GM10248 (cell line): ENCODE data around the gene CNOT1.

Source experiments
- CTCF ChIA-PET: fragments of 300-600 bp; sonication (Branson Sonifier 250); formaldehyde crosslinking; extraction: SDS; loops from one replicate; lab custom pipeline; 2021; ENCODE audit warnings: antibody characterized with exemption; lab: Yijun Ruan, JAX
- POLR2A ChIA-PET: fragments of 350-650 bp; sonication (Branson Sonifier 250); formaldehyde crosslinking; extraction: SDS; loops from one replicate; lab custom pipeline; 2020; ENCODE audit warnings: antibody characterized with exemption; lab: Yijun Ruan, JAX
- DNase-seq: peaks from one replicate; pipeline ENCODE4 v3.0.0; 2012; ENCODE audit errors: extremely low spot score
- TF ChIP-seq, protein P1 (sequence below): IDR thresholded peaks from 2 replicates; pipeline ENCODE4 v1.5.1; 2012; ENCODE audit warnings: mild to moderate bottlenecking, low read depth; ENCODE audit errors: extremely low read depth, missing control alignments, control extremely low read depth

The CNOT1 gene

DNA sequence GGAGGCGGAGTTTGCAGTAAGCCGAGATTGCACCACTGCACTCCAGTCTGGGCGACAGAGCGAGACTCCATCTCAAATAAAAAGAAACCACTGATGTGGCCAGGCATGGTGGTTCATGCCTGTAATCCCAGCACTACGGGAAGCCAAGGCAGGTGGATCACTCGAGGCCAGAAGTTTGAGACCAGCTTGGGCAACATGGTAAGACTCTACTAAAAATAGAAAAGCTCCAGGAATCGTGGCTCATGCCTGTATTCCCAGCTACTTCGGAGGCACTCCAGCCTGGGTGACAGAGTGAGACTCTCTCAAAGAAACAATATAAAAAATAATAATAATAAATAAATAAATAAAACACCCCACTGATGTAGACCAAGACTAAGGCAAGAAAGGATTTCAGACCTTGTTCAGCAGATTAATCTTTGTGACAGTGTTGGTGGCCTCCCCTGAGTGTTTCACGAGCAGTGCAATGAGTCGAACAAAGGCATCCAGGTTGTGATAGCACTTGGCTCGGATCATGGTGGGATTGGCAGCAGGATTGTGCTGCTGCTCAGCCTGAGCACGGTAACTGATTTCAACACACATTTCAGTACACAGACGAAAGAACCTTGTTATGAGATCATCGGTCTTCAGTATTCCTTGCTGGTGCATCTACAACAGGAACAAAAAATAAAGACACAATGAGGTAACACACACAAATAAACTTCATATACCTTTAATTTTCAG lies 95.7 kb downstream of the CNOT1 start:
- DNase-seq: no peak
- TF ChIP-seq, protein P1, sequence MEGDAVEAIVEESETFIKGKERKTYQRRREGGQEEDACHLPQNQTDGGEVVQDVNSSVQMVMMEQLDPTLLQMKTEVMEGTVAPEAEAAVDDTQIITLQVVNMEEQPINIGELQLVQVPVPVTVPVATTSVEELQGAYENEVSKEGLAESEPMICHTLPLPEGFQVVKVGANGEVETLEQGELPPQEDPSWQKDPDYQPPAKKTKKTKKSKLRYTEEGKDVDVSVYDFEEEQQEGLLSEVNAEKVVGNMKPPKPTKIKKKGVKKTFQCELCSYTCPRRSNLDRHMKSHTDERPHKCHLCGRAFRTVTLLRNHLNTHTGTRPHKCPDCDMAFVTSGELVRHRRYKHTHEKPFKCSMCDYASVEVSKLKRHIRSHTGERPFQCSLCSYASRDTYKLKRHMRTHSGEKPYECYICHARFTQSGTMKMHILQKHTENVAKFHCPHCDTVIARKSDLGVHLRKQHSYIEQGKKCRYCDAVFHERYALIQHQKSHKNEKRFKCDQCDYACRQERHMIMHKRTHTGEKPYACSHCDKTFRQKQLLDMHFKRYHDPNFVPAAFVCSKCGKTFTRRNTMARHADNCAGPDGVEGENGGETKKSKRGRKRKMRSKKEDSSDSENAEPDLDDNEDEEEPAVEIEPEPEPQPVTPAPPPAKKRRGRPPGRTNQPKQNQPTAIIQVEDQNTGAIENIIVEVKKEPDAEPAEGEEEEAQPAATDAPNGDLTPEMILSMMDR: no peak
- CTCF ChIA-PET: no interaction called here
- POLR2A ChIA-PET: no interaction called here

DNA sequence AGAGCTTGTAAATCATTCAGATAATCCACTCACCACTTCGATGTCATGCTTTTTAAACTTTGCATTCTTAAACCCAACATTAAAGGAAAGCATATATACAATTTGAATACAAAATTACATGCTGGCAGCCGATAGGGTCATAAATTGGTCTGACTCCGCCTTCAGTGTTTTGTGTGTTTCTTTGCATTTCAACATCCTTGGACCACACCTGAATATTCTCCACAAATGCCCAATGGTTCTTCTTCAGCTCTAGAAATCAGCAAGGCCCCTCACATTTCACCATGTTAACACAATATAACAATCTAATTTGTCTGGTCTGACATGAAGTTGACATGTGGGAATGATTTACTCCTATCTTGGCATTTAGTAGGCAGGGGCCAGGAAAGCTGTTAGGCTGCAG lies 97.2 kb downstream of the CNOT1 start:
- ChIA-PET POLR2A (interaction anchor here (0.6 kb wide), 1 partner anchor 27 kb away, joined by 11 read pairs; no protein-coding TSS in a partner anchor), CTCF (interaction anchor here (0.8 kb wide), 1 partner anchor 11 kb away, joined by 3 read pairs; no protein-coding TSS in a partner anchor)
- TF ChIP-seq, protein P1: no peak
- no peak for DNase-seq

DNA sequence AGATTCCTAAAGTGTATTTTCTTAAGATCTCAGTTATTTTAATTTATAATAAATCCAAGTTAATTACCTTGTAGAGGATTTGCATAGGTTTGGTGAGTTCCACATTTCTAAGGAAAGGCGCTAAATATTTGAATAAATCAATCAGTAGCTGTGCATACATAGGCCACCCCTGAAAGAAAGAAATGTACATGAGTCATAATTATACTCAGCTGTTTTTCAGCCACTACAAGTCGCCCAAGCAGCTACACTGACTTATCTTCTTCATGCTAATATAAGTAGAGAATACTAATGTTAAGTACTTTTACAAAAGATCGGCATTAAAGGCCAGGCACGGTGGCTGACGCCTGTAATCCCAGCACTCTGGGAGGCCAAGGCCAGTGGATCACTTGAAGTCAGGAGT lies 99.4 kb downstream of the CNOT1 start:
- TF ChIP-seq, protein P1: no peak
- DNase-seq: no peak
- CTCF ChIA-PET: interaction anchor here (1.0 to 1.2 kb wide), 2 partner anchors 10 to 14 kb away, joined by 3 read pairs; no protein-coding TSS in a partner anchor
- POLR2A ChIA-PET: no interaction called here

DNA sequence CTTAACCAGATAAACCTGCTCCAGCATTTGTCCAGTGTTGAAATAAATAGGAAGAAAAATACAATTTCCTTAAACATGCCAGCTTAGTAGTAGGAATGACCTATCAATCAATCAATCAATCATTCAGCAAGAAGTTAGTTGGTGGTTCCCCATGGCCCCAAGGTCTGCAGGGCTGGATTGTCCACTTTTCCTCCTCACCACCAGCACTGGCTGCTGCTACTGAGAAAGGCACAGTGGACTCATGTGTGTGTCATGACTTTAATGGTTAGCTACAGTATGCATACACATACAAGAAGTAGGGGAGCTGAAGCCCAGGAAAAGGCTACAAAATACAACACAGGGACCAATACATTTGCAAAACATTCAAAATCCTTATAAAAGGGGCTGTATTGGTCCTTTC lies 109.9 kb downstream of the CNOT1 start:
- ChIA-PET POLR2A (interaction anchor here (0.7 to 0.8 kb wide), 2 partner anchors 23 to 390 kb away, joined by 3 to 4 read pairs; partner anchors contain the start of gene CFAP20), CTCF (interaction anchor here (0.8 to 2.5 kb wide), 8 partner anchors 11 to 236 kb away, joined by 3 to 18 read pairs (median 4); no protein-coding TSS in a partner anchor)
- TF ChIP-seq, protein P1: no peak
- DNase-seq: no peak

DNA sequence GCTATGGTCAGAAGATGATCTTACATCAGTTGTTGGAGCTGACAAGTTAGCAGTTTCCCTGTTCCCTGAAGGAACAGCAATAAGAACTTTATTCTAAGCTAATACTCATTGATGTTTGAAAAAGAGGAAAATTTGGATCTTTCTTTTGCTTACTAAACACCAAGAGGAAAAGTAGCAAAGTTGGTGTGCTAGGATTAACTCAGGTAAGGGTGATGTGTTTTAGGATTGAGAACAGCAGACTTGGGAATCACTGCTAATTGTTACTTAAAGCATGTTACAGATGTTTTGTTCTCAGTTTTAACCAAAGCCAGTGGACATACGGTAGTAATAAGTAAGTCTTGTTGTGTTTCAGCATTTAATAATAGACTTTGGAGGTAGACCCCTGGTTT lies 110.7 kb downstream of the CNOT1 start:
- CTCF ChIA-PET: interaction anchor here (0.8 to 2.5 kb wide), 11 partner anchors 20 to 237 kb away, joined by 3 to 18 read pairs (median 5); no protein-coding TSS in a partner anchor
- DNase-seq: no peak
- POLR2A ChIA-PET: interaction anchor here (0.8 kb wide), 1 partner anchor 390 kb away, joined by 3 read pairs; the partner anchor contains the start of gene CFAP20
- TF ChIP-seq, protein P1: no peak

DNA sequence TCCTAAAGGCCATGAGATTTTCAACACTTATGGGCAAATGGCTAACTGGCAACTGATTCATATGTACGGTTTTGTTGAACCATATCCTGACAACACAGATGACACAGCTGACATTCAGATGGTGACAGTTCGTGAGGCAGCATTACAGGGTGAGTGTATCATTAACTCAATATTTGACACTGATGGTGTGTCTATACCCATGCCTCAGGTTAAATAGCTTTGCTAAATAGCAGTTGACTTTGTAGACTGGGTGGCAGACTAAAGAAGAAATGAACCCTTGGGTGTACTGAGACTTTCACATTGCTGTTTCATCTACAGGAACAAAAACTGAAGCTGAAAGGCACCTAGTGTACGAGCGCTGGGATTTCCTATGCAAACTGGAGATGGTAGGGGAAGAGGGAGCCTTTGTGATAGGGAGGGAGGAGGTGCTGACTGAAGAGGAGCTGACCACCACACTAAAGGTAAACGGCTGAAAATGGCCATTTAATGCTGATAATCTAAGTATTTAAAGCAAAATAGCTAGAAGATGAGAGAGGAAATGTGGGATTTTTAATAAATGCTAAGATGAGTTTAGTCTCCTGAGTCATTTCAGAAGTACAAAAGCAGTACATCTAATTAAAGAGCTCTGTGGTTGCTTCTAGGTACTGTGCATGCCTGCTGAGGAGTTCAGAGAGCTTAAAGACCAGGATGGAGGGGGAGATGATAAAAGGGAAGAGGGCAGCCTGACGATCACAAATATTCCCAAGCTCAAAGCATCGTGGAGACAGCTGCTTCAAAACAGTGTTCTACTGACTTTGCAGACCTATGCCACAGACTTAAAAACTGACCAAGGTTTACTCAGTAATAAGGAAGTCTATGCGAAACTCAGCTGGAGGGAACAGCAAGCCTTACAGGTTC lies 111.3 kb downstream of the CNOT1 start:
- POLR2A ChIA-PET: interaction anchor here (0.6 kb wide), 1 partner anchor 112 kb away, joined by 3 read pairs; no protein-coding TSS in a partner anchor
- DNase-seq: no peak
- CTCF ChIA-PET: interaction anchor here (0.8 to 2.5 kb wide), 12 partner anchors 21 to 238 kb away, joined by 3 to 18 read pairs (median 4); no protein-coding TSS in a partner anchor
- TF ChIP-seq, protein P1: no peak
